ENCODE results near the gene ROBO2. TPM values are rescaled to one million over a fixed set of nuclear protein-coding genes. Genes with fewer than 3 reads are reported as not detected.

The ROBO2 gene
- total and polyA plus RNA-seq, 2 experiments from 2014 or later, result 1.2 to 14.3 TPM

DNA sequence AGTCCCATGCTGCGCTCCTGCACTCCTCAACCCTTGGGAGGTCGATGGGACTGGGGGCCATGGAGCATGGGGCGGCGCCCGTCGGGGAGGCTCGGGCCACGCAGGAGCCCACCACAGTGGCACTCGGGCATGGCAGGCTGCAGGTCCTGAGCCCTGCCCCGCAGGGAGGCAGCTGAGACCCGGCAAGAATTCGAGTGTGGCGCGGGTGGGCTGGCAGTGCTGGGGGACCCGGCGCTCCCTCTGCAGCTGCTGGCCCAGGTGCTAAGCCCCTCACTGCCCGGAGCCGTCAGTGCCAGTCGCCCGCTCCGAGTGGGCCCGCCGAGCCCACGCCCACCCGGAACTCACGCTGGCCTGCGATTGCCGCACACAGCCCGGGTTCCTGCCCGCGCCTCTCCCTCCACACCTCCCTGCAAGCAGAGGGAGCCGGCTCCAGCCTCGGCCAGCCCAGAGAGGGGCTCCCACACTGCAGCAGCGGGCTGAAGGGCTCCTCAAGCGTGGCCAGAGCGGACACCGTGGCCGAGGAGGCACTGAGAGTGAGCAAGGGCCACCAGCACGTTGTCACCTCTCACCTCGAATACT is 200.3 kb downstream of the ROBO2 start:
- H4K20me1 ChIP-seq (ENCODE audit: insufficient read depth, poor library complexity, severe bottlenecking), result no peaks in the 10 kb centered on the region
- no peaks in the 10 kb centered on the region for H3K36me3 ChIP-seq (replicated peaks; ENCODE audit: insufficient read depth, low read depth)
- 96% methylated on average over 32 of the region's 40 CpGs for WGBS (ENCODE audit: low lambda C conversion rate, missing lambda C conversion rate)
- H3K4me3 ChIP-seq, result no peak overlapping the region
- H3K9me2 ChIP-seq (replicated peaks; ENCODE audit: insufficient read depth), result no peaks in the 10 kb centered on the region
- no peak overlapping the region for H3K27ac ChIP-seq
- no peaks in the 10 kb centered on the region for H3K9me3 ChIP-seq (ENCODE audit: low read depth)
- no peak overlapping the region for H2AFZ ChIP-seq
- TF ChIP-seq EZH2phosphoT487 (IDR thresholded peaks at IDR 0.05; ENCODE audit: low read depth, severe bottlenecking, unreplicated experiment), result no peak
- TF ChIP-seq, protein P1, sequence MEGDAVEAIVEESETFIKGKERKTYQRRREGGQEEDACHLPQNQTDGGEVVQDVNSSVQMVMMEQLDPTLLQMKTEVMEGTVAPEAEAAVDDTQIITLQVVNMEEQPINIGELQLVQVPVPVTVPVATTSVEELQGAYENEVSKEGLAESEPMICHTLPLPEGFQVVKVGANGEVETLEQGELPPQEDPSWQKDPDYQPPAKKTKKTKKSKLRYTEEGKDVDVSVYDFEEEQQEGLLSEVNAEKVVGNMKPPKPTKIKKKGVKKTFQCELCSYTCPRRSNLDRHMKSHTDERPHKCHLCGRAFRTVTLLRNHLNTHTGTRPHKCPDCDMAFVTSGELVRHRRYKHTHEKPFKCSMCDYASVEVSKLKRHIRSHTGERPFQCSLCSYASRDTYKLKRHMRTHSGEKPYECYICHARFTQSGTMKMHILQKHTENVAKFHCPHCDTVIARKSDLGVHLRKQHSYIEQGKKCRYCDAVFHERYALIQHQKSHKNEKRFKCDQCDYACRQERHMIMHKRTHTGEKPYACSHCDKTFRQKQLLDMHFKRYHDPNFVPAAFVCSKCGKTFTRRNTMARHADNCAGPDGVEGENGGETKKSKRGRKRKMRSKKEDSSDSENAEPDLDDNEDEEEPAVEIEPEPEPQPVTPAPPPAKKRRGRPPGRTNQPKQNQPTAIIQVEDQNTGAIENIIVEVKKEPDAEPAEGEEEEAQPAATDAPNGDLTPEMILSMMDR (IDR thresholded peaks at IDR 0.05; ENCODE audit: poor library complexity), result no peak
- TF ChIP-seq EZH2 (IDR thresholded peaks at IDR 0.05; ENCODE audit: borderline replicate concordance), result no peak
- H3K4me1 ChIP-seq (ENCODE audit: insufficient read depth), result no peaks in the 10 kb centered on the region
- no peak for DNase-seq (ENCODE audit: low spot score)
- H3K27me3 ChIP-seq, result no peaks in the 10 kb centered on the region
- H3K79me2 ChIP-seq, result no peaks in the 10 kb centered on the region
- no peak overlapping the region for H3K4me2 ChIP-seq

DNA sequence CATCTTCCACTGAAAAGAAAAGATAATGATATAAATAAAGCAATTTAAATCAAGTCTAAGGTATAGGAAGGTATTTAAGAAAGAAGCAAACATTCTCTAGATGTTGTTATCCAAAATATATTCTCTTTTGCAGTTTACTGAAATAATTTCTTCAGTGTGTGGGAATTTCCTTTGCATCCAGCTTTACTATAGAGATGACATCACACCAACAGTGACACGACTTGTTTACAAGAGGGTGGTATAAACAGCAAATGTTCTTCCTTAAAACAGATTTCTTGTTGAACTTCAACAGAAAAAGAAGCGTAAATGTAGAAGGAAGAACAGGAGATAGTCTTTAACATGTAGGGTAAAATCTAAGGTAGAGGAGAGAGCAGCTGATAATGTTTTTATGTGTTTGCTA is 202.5 kb downstream of the ROBO2 start:
- DNase-seq (ENCODE audit: low spot score), result no peak
- H3K4me1 ChIP-seq (ENCODE audit: insufficient read depth), result no peaks in the 10 kb centered on the region
- no peak overlapping the region for H3K27ac ChIP-seq
- H3K9me2 ChIP-seq (replicated peaks; ENCODE audit: insufficient read depth), result no peaks in the 10 kb centered on the region
- WGBS (ENCODE audit: low lambda C conversion rate, missing lambda C conversion rate), result 69% methylated on average over 2 of the region's 2 CpGs
- H2AFZ ChIP-seq, result no peak overlapping the region
- no peaks in the 10 kb centered on the region for H3K36me3 ChIP-seq (replicated peaks; ENCODE audit: insufficient read depth, low read depth)
- no peak overlapping the region for H3K4me2 ChIP-seq
- H4K20me1 ChIP-seq (ENCODE audit: insufficient read depth, poor library complexity, severe bottlenecking), result no peaks in the 10 kb centered on the region
- TF ChIP-seq, protein P1 (IDR thresholded peaks at IDR 0.05; ENCODE audit: poor library complexity), result no peak
- TF ChIP-seq EZH2 (IDR thresholded peaks at IDR 0.05; ENCODE audit: borderline replicate concordance), result no peak
- no peak for TF ChIP-seq EZH2phosphoT487 (IDR thresholded peaks at IDR 0.05; ENCODE audit: low read depth, severe bottlenecking, unreplicated experiment)
- H3K27me3 ChIP-seq, result no peaks in the 10 kb centered on the region
- H3K4me3 ChIP-seq, result no peak overlapping the region
- no peaks in the 10 kb centered on the region for H3K9me3 ChIP-seq (ENCODE audit: low read depth)
- no peaks in the 10 kb centered on the region for H3K79me2 ChIP-seq

DNA sequence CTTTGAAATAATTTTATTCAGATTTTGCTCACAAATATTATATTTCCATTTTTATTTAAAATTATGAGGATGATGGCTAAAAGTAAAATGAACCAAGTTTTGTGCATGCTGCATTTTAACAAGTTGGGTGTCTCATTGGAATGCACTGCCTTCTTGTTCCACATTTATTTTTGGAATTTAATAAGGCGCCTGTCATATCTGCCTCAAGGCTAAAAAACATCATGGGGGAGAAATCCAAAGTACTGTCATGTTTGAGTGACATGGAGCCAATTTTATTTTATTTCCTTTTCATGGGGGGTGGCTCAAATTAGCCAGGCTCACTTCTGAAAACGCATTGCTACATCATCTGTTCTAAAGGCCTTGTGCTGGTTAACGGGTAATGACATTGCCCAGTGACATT is 205.1 kb downstream of the ROBO2 start:
- no peaks in the 10 kb centered on the region for H3K27me3 ChIP-seq
- H3K9me2 ChIP-seq (replicated peaks; ENCODE audit: insufficient read depth), result no peaks in the 10 kb centered on the region
- H4K20me1 ChIP-seq (ENCODE audit: insufficient read depth, poor library complexity, severe bottlenecking), result no peaks in the 10 kb centered on the region
- DNase-seq (ENCODE audit: low spot score), result no peak
- H3K4me3 ChIP-seq, result no peak overlapping the region
- WGBS (ENCODE audit: low lambda C conversion rate, missing lambda C conversion rate), result 93% methylated on average over 3 of the region's 3 CpGs
- H3K4me2 ChIP-seq, result no peak overlapping the region
- no peaks in the 10 kb centered on the region for H3K79me2 ChIP-seq
- H2AFZ ChIP-seq, result no peak overlapping the region
- no peak overlapping the region for H3K27ac ChIP-seq
- no peaks in the 10 kb centered on the region for H3K9me3 ChIP-seq (ENCODE audit: low read depth)
- TF ChIP-seq, protein P1 (IDR thresholded peaks at IDR 0.05; ENCODE audit: poor library complexity), result no peak
- TF ChIP-seq EZH2phosphoT487 (IDR thresholded peaks at IDR 0.05; ENCODE audit: low read depth, severe bottlenecking, unreplicated experiment) (no peak), EZH2 (IDR thresholded peaks at IDR 0.05; ENCODE audit: borderline replicate concordance) (no peak)
- no peaks in the 10 kb centered on the region for H3K36me3 ChIP-seq (replicated peaks; ENCODE audit: insufficient read depth, low read depth)
- no peaks in the 10 kb centered on the region for H3K4me1 ChIP-seq (ENCODE audit: insufficient read depth)

Measured in hepatocyte (in vitro differentiated cells).